Panc1 (cell line): ENCODE data around the gene KCNAB2. TPM values are rescaled to one million over a fixed set of nuclear protein-coding genes. Genes with fewer than 3 reads are reported as not detected.

ENCODE experiments used
- ATAC-seq: fragments of 200-7000 bp; cut with Tn5 transposase; 2 replicates; pipeline ENCODE4 v1.9.1; 2020; ENCODE audit warnings: mild to moderate bottlenecking, moderate library complexity
- BruUV-seq: library from RNA; stranded (reverse); fragments of 400-500 nt; replicated peaks from 2 replicates; lab custom pipeline; 2021; lab: Mats Ljungman, UMichigan
- CTCF ChIA-PET: fragments of 300-600 bp; sonication (Branson Sonifier 250); formaldehyde crosslinking; loops from one replicate; lab custom pipeline; 2022; ENCODE audit warnings: antibody characterized with exemption; lab: Charles Lee
- POLR2A ChIA-PET: fragments of 300-600 bp; sonication (Branson Sonifier 250); formaldehyde crosslinking; loops from one replicate; lab custom pipeline; 2022; ENCODE audit warnings: antibody characterized with exemption; lab: Charles Lee
- DNase-seq: peaks from one replicate; pipeline ENCODE4 v3.0.0-alpha.2; 2010; ENCODE audit warnings: low read depth, low spot score
- H3K27ac ChIP-seq: 2 replicates; pipeline ENCODE4 v1.5.1; 2011; ENCODE audit warnings: mild to moderate bottlenecking, low read length, inconsistent platforms
- H3K27me3 ChIP-seq: fragments of 200-500 bp; sonication (Bioruptor generic); 2 replicates; pipeline ENCODE4 v1.6.0; 2014; ENCODE audit warnings: low read length, inconsistent platforms; ENCODE audit not compliant: control insufficient read depth, insufficient read depth
- H3K36me3 ChIP-seq: fragments of 200-500 bp; sonication (Bioruptor generic); 2 replicates; pipeline ENCODE4 v1.5.1; 2014; ENCODE audit warnings: inconsistent platforms, mild to moderate bottlenecking, low read length, moderate library complexity; ENCODE audit not compliant: control insufficient read depth, insufficient read depth
- H3K4me1 ChIP-seq: 2 replicates; pipeline ENCODE4 v1.5.1; 2011; ENCODE audit warnings: inconsistent platforms, mild to moderate bottlenecking, low read length, moderate library complexity; ENCODE audit not compliant: control insufficient read depth, insufficient read depth
- H3K4me3 ChIP-seq, 2 experiments: 2 replicates each; pipeline ENCODE4 v1.5.1; 2011 to 2012; ENCODE audit warnings: low read depth in 2 of 2, low read length in 2 of 2, mild to moderate bottlenecking in 2 of 2, inconsistent platforms in 1 of 2, moderate library complexity in 1 of 2
- H3K9me3 ChIP-seq: fragments of 200-500 bp; sonication (Bioruptor generic); 2 replicates; pipeline ENCODE4 v1.5.1; 2014; ENCODE audit warnings: low read depth, mild to moderate bottlenecking, inconsistent platforms, low read length, moderate library complexity; ENCODE audit not compliant: control insufficient read depth, insufficient read depth
- CTCF ChIP-seq: fragments of 450-650 bp; IDR thresholded peaks from 2 replicates; pipeline ENCODE4 v1.5.1; 2017; ENCODE audit warnings: mild to moderate bottlenecking
- POLR2AphosphoS5 ChIP-seq: IDR thresholded peaks from 2 replicates; pipeline ENCODE4 v1.6.1; 2012; ENCODE audit warnings: mild to moderate bottlenecking, low read depth, low read length, moderate library complexity
- REST ChIP-seq, 2 experiments: IDR thresholded peaks; 2 replicates each; pipeline ENCODE4 v1.6.1; 2011 to 2012; ENCODE audit warnings: low read depth in 2 of 2, control low read depth in 1 of 2, low read length in 1 of 2, mild to moderate bottlenecking in 1 of 2, moderate library complexity in 1 of 2; ENCODE audit not compliant: insufficient read depth in 1 of 2
- SIN3A ChIP-seq: IDR thresholded peaks from 2 replicates; pipeline ENCODE4 v1.6.1; 2012; ENCODE audit warnings: low read depth, mild to moderate bottlenecking, low read length, moderate library complexity, borderline replicate concordance; ENCODE audit not compliant: insufficient read depth
- TCF7L2 ChIP-seq: IDR thresholded peaks from 2 replicates; pipeline ENCODE4 v1.6.1; 2011; ENCODE audit warnings: mild to moderate bottlenecking, low read depth, low read length, inconsistent platforms
- in situ Hi-C: cut with HindIII; loops from 2 replicates; pipeline ENCODE4 v1.10.0; 2016; ENCODE audit warnings: low sequenced_read_pairs, low pct_unique_long_range_greater_than_20kb
- intact Hi-C: fragments of 100-400 bp; cut with micrococcal nuclease; formaldehyde crosslinking; loops from one replicate; pipeline ENCODE4 v1.10.0; 2022; ENCODE audit not compliant: unreplicated experiment
- total RNA-seq: library from RNA; stranded (reverse); gene quantifications from one replicate; pipeline ENCODE4 v1.2.1, GENCODE V29; 2021; ENCODE audit not compliant: unreplicated experiment

Gene KCNAB2
- total RNA-seq, 1 experiment from 2014 or later, result 27.6 TPM

- BruUV-seq, result no TSS peak
- H3K27me3 ChIP-seq, result no peaks in the 10 kb centered on the region
- no peaks in the 10 kb centered on the region for H3K9me3 ChIP-seq
- H3K27ac ChIP-seq, result no peak overlapping the region
- POLR2A ChIA-PET, result no interaction called here
- in situ Hi-C loops (no loop called here), intact Hi-C loops (no loop called here)
- ATAC-seq (peak; percentile 20; the same call in 1 of the 2 replicates), DNase-seq (no peak)
- TF ChIP-seq POLR2AphosphoS5 (no peak), REST (IDR thresholded peaks at IDR 0.05; ENCODE audit: insufficient read depth in 1 of 2, low read depth in 2 of 2, low read length in 1 of 2) (no peak), TCF7L2 (no peak), SIN3A (no peak), CTCF (no peak)
- CTCF ChIA-PET, result interaction anchor here (1.3 kb wide), 1 partner anchor 33 kb away, joined by 3 read pairs; no protein-coding TSS in a partner anchor
- H3K4me3 ChIP-seq, result no peak overlapping the region
- peaks cover 5% of the 10 kb centered on the region; the same call in 1 of the 2 replicates for H3K4me1 ChIP-seq
- no peaks in the 10 kb centered on the region for H3K36me3 ChIP-seq
These were observed 43.6 kb upstream of the KCNAB2 start for GRCh38 chr1:6001992-6002576.

- POLR2A ChIA-PET, result interaction anchor here (0.5 kb wide), 1 partner anchor 207 kb away, joined by 3 read pairs; no protein-coding TSS in a partner anchor
- H3K9me3 ChIP-seq, result no peaks in the 10 kb centered on the region
- ATAC-seq (peak; percentile 34), DNase-seq (no peak)
- in situ Hi-C loops (no loop called here), intact Hi-C loops (no loop called here)
- BruUV-seq, result no TSS peak
- H3K4me3 ChIP-seq, result no peak overlapping the region
- TF ChIP-seq TCF7L2, result no peak
- TF ChIP-seq CTCF, result no peak; the same call in 1 of the 2 replicates
- TF ChIP-seq REST (IDR thresholded peaks at IDR 0.05; ENCODE audit: insufficient read depth in 1 of 2, low read depth in 2 of 2, low read length in 1 of 2), result no peak
- no peak for TF ChIP-seq POLR2AphosphoS5
- TF ChIP-seq SIN3A, result no peak
- no peaks in the 10 kb centered on the region for H3K27me3 ChIP-seq
- CTCF ChIA-PET, result interaction anchor here (1.3 kb wide), 1 partner anchor 32 kb away, joined by 3 read pairs; no protein-coding TSS in a partner anchor
- H3K36me3 ChIP-seq, result no peaks in the 10 kb centered on the region
- H3K27ac ChIP-seq, result no peak overlapping the region
- peaks cover 5% of the 10 kb centered on the region; the same call in 1 of the 2 replicates for H3K4me1 ChIP-seq
These were observed 42.8 kb upstream of the KCNAB2 start for GRCh38 chr1:6002714-6003501.
